Stomach (tissue), 4 donors: ENCODE data around the gene TNNI3K.

Experiments
- EP300 ChIP-seq: sonication (generic); formaldehyde crosslinking; IDR thresholded peaks from one replicate; pipeline ENCODE4 v1.6.1; 2017; ENCODE audit warnings: antibody characterized with exemption
- POLR2A ChIP-seq, 4 donors: fragments of 450-650 bp; IDR thresholded peaks; one replicate each; pipeline ENCODE4 v1.6.1; 2016; ENCODE audit warnings: antibody characterized with exemption in 4 of 4, control low read depth in 2 of 4, mild to moderate bottlenecking in 1 of 4, moderate library complexity in 1 of 4
- POLR2AphosphoS5 ChIP-seq, 3 donors: sonication (generic); formaldehyde crosslinking; IDR thresholded peaks; one replicate each; pipeline ENCODE4 v1.6.1; 2016; ENCODE audit warnings: antibody characterized with exemption in 3 of 3
- TF ChIP-seq, protein P1 (sequence below), 7 experiments: fragments of 450-650 bp in 4 of 7; fragments of 200-600 bp in 3 of 7; sonication (generic) in 3 of 7; IDR thresholded peaks; one replicate each; pipeline ENCODE4 v1.5.1; 2016 to 2019; ENCODE audit warnings: antibody characterized with exemption in 7 of 7, control low read depth in 2 of 7, mild to moderate bottlenecking in 1 of 7

DNA sequence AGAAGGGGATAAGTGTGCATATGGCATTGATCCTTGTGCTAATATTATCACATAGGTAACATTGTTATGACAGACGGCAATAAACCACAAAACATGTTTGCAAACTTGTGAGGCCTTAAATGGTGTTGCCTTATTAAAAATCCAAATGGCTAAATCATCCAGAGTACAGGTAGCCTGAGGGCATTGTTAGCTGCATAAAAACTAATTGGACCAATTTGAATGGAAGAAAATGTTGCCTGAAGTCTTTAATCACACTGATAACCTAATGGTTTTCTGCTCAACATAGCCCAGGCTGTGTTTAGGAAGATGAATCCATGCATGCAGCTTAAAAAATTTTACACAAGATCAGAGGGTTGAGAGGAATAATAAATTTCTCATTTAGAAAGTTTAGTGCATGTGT, 296.6 kb downstream of the TNNI3K start:
- no peak for TF ChIP-seq POLR2A (IDR thresholded peaks at IDR 0.05)
- TF ChIP-seq, protein P1, sequence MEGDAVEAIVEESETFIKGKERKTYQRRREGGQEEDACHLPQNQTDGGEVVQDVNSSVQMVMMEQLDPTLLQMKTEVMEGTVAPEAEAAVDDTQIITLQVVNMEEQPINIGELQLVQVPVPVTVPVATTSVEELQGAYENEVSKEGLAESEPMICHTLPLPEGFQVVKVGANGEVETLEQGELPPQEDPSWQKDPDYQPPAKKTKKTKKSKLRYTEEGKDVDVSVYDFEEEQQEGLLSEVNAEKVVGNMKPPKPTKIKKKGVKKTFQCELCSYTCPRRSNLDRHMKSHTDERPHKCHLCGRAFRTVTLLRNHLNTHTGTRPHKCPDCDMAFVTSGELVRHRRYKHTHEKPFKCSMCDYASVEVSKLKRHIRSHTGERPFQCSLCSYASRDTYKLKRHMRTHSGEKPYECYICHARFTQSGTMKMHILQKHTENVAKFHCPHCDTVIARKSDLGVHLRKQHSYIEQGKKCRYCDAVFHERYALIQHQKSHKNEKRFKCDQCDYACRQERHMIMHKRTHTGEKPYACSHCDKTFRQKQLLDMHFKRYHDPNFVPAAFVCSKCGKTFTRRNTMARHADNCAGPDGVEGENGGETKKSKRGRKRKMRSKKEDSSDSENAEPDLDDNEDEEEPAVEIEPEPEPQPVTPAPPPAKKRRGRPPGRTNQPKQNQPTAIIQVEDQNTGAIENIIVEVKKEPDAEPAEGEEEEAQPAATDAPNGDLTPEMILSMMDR (IDR thresholded peaks at IDR 0.05): no peak
- TF ChIP-seq EP300: no peak
- TF ChIP-seq POLR2AphosphoS5 (IDR thresholded peaks at IDR 0.05): no peak
